HPDE6-E6E7 (cell line): Measurements from ENCODE around the gene ESRRG.
"Not testable (repeated sequence)": the region's sequence is repeated elsewhere in the genome, so short reads cannot be mapped to it uniquely, and the experiment has no call there.

Source experiments
- DNase-seq: peaks from one replicate; pipeline ENCODE4 v3.0.0; 2011; ENCODE audit warnings: missing footprints; ENCODE audit errors: extremely low spot score

Gene ESRRG

GRCh38 chr1:216704065-216704464, 19.2 kb downstream of the ESRRG start:
- DNase-seq: not testable (repeated sequence)

- DNase-seq: no peak
These were observed 21.1 kb downstream of the ESRRG start for GRCh38 chr1:216702170-216702569.

GRCh38 chr1:216700779-216701178, 22.4 kb downstream of the ESRRG start:
- DNase-seq: no peak

- no peak for DNase-seq
These were observed 31.5 kb downstream of the ESRRG start for GRCh38 chr1:216691710-216692109.

GRCh38 chr1:216690603-216691002, 32.6 kb downstream of the ESRRG start:
- no peak for DNase-seq

- DNase-seq: no peak
These were observed 35.0 kb downstream of the ESRRG start for GRCh38 chr1:216688127-216688657.

GRCh38 chr1:216686860-216687766, 36.1 kb downstream of the ESRRG start:
- DNase-seq: no peak

- DNase-seq: no peak
These were observed 40.5 kb downstream of the ESRRG start for GRCh38 chr1:216682752-216683151.

GRCh38 chr1:216679108-216679507, 44.1 kb downstream of the ESRRG start:
- no peak for DNase-seq

- no peak for DNase-seq
These were observed 52.9 kb downstream of the ESRRG start for GRCh38 chr1:216670118-216670883.

- DNase-seq: no peak
These were observed 56.8 kb downstream of the ESRRG start for GRCh38 chr1:216666441-216666840.

- no peak for DNase-seq
These were observed 57.4 kb downstream of the ESRRG start for GRCh38 chr1:216665856-216666255.

GRCh38 chr1:216665406-216665805, 57.8 kb downstream of the ESRRG start:
- DNase-seq: no peak

- no peak for DNase-seq
These were observed 60.5 kb downstream of the ESRRG start for GRCh38 chr1:216662681-216663080.

- no peak for DNase-seq
These were observed 62.7 kb downstream of the ESRRG start for GRCh38 chr1:216660561-216660960.

GRCh38 chr1:216653001-216653400, 70.2 kb downstream of the ESRRG start:
- no peak for DNase-seq

- DNase-seq: no peak
These were observed 71.3 kb downstream of the ESRRG start for GRCh38 chr1:216651826-216652418.

GRCh38 chr1:216643176-216643575, 80.1 kb downstream of the ESRRG start:
- no peak for DNase-seq

- no peak for DNase-seq
These were observed 81.4 kb downstream of the ESRRG start for GRCh38 chr1:216641669-216642460.

- no peak for DNase-seq
These were observed 83.1 kb downstream of the ESRRG start for GRCh38 chr1:216640100-216640499.

GRCh38 chr1:216632980-216633379, 90.2 kb downstream of the ESRRG start:
- no peak for DNase-seq
